DOHH2 (cell line): ENCODE measurements around the gene C9orf85.

ENCODE experiments used
- H3F3A ChIP-seq: fragments of 200-600 bp; sonication (generic), shearing (Covaris generic); 2 replicates; pipeline ENCODE4 v1.6.0; 2016; ENCODE audit warnings: antibody characterized with exemption, mild to moderate bottlenecking; ENCODE audit not compliant: control insufficient read depth, insufficient read depth
- H3K27ac ChIP-seq: fragments of 200-600 bp; sonication (generic); 2 replicates; pipeline ENCODE4 v1.5.1; 2014; ENCODE audit warnings: low read depth, mild to moderate bottlenecking, low read length, moderate library complexity
- H3K27me3 ChIP-seq: fragments of 200-600 bp; sonication (generic); 2 replicates; pipeline ENCODE4 v1.6.1; 2014; ENCODE audit warnings: mild to moderate bottlenecking, low read length, mixed read lengths; ENCODE audit not compliant: control insufficient read depth
- H3K36me3 ChIP-seq: fragments of 200-600 bp; sonication (generic); 2 replicates; pipeline ENCODE4 v1.6.1; 2014; ENCODE audit warnings: mild to moderate bottlenecking, low read length, moderate library complexity, mixed read lengths; ENCODE audit not compliant: control insufficient read depth
- H3K4me1 ChIP-seq: fragments of 200-600 bp; sonication (generic); 2 replicates; pipeline ENCODE4 v1.6.1; 2014; ENCODE audit warnings: mild to moderate bottlenecking, low read length, mixed read lengths; ENCODE audit not compliant: control insufficient read depth
- H3K4me2 ChIP-seq: fragments of 200-600 bp; sonication (generic); 2 replicates; pipeline ENCODE4 v1.6.0; 2014; ENCODE audit warnings: mild to moderate bottlenecking, low read length, moderate library complexity
- H3K4me3 ChIP-seq: fragments of 200-600 bp; sonication (generic); 2 replicates; pipeline ENCODE4 v1.5.1; 2014; ENCODE audit warnings: mild to moderate bottlenecking, low read length, mixed read lengths
- H3K79me2 ChIP-seq: fragments of 200-600 bp; sonication (generic); 2 replicates; pipeline ENCODE4 v1.6.1; 2014; ENCODE audit warnings: mild to moderate bottlenecking, low read length, mixed read lengths; ENCODE audit not compliant: control insufficient read depth
- H3K9me2 ChIP-seq: fragments of 200-600 bp; sonication (generic); replicated peaks from 2 replicates; pipeline ENCODE4 v1.6.1; 2014; ENCODE audit warnings: mild to moderate bottlenecking, low read length, mixed read lengths; ENCODE audit not compliant: control insufficient read depth
- H3K9me3 ChIP-seq: fragments of 200-600 bp; sonication (generic); 2 replicates; pipeline ENCODE4 v1.6.1; 2014; ENCODE audit warnings: antibody characterized with exemption, low read length, mixed read lengths; ENCODE audit not compliant: control insufficient read depth, insufficient read depth
- H4K20me1 ChIP-seq: fragments of 200-600 bp; sonication (generic); 2 replicates; pipeline ENCODE4 v1.6.0; 2014; ENCODE audit warnings: low read depth, mild to moderate bottlenecking, antibody characterized with exemption, low read length, moderate library complexity; ENCODE audit not compliant: control insufficient read depth, insufficient read depth
- EZH2phosphoT487 ChIP-seq: fragments of 200-600 bp; sonication (generic); IDR thresholded peaks from 2 replicates; pipeline ENCODE4 v1.6.1; 2017; ENCODE audit warnings: borderline replicate concordance, mild to moderate bottlenecking, antibody characterized with exemption, low read length, moderate library complexity, mixed read lengths
- TF ChIP-seq, protein P1 (sequence below): fragments of 200-600 bp; sonication (generic); IDR thresholded peaks from one replicate; pipeline ENCODE4 v1.5.1; 2014; ENCODE audit warnings: antibody characterized with exemption, mild to moderate bottlenecking, low read depth, low read length; ENCODE audit not compliant: poor library complexity, severe bottlenecking

C9orf85 gene

DNA sequence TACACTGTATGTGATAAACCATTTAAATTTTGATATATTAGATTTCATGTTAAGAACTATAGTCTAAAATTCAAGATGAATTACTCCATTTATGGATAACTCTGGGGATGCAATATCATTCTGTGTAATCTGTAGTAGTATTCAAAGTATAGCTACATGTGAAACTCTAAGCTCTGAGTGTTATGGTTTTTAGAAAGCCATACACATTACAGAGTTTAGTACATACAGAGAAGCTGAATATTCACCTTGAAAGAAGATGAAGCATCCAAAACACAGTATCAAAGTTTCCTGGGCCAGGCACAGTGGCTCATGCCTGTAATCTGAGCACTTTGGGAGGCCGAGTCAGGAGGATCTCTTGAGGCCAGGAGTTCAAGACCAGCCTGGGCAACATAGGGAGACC, 25.4 kb upstream of the C9orf85 start:
- peak overlapping the region; percentile 88 for H3K4me2 ChIP-seq
- no peaks in the 10 kb centered on the region for H3K9me2 ChIP-seq
- H3K27me3 ChIP-seq, result no peaks in the 10 kb centered on the region
- TF ChIP-seq, protein P1, sequence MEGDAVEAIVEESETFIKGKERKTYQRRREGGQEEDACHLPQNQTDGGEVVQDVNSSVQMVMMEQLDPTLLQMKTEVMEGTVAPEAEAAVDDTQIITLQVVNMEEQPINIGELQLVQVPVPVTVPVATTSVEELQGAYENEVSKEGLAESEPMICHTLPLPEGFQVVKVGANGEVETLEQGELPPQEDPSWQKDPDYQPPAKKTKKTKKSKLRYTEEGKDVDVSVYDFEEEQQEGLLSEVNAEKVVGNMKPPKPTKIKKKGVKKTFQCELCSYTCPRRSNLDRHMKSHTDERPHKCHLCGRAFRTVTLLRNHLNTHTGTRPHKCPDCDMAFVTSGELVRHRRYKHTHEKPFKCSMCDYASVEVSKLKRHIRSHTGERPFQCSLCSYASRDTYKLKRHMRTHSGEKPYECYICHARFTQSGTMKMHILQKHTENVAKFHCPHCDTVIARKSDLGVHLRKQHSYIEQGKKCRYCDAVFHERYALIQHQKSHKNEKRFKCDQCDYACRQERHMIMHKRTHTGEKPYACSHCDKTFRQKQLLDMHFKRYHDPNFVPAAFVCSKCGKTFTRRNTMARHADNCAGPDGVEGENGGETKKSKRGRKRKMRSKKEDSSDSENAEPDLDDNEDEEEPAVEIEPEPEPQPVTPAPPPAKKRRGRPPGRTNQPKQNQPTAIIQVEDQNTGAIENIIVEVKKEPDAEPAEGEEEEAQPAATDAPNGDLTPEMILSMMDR, result no peak
- no peak for TF ChIP-seq EZH2phosphoT487
- peak overlapping the region; percentile 97 for H3K27ac ChIP-seq
- H3K9me3 ChIP-seq, result peaks cover 24% of the 10 kb centered on the region
- H3K79me2 ChIP-seq, result peaks cover 99% of the 10 kb centered on the region
- H4K20me1 ChIP-seq, result no peaks in the 10 kb centered on the region
- peaks cover 49% of the 10 kb centered on the region for H3K36me3 ChIP-seq
- peak overlapping the region; percentile 65 for H3K4me3 ChIP-seq
- H3K4me1 ChIP-seq, result peaks cover 74% of the 10 kb centered on the region
- H3F3A ChIP-seq, result peaks cover 51% of the 10 kb centered on the region

- peaks cover 99% of the 10 kb centered on the region for H3K79me2 ChIP-seq
- peaks cover 23% of the 10 kb centered on the region for H3K9me3 ChIP-seq
- peaks cover 48% of the 10 kb centered on the region for H3K36me3 ChIP-seq
- H3F3A ChIP-seq, result peaks cover 54% of the 10 kb centered on the region
- H3K9me2 ChIP-seq, result no peaks in the 10 kb centered on the region
- H3K27me3 ChIP-seq, result no peaks in the 10 kb centered on the region
- H4K20me1 ChIP-seq, result no peaks in the 10 kb centered on the region
- H3K4me1 ChIP-seq, result peaks cover 74% of the 10 kb centered on the region
- H3K27ac ChIP-seq, result peak overlapping the region; percentile 97
- peak overlapping the region; percentile 65 for H3K4me3 ChIP-seq
- TF ChIP-seq, protein P1, result no peak
- TF ChIP-seq EZH2phosphoT487, result no peak
- H3K4me2 ChIP-seq, result peak overlapping the region; percentile 88
These were observed 24.9 kb upstream of the C9orf85 start for GRCh38 chr9:71886541-71886940.

DNA sequence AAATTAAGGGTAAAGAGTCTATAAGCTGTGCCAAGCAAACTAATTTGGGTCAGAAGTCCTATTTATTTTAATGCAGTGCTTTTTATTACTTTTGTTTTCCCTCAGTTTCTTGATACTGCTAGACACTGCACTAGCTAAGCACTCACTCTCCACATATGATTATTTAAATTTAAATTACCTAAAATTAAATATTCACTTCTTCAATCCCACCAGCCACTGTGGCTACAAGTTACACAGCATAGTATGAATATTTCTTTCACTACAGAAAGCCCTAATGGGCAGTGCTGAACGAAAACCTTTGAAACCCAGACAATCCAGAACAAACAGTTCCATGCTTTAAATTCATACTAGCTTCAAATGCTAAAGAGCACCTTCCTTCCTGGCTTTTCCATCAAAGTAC, 24.1 kb upstream of the C9orf85 start:
- Histone ChIP-seq H3K27me3 (no peaks in the 10 kb centered on the region), H3K4me3 (peak overlapping the region; percentile 65), H3K4me1 (peaks cover 82% of the 10 kb centered on the region), H3K9me2 (no peaks in the 10 kb centered on the region), H3K79me2 (peaks cover 99% of the 10 kb centered on the region), H3F3A (peaks cover 54% of the 10 kb centered on the region), H3K9me3 (peaks cover 18% of the 10 kb centered on the region), H3K27ac (peak overlapping the region; percentile 97), H3K36me3 (peaks cover 44% of the 10 kb centered on the region), H4K20me1 (no peaks in the 10 kb centered on the region), H3K4me2 (peak overlapping the region; percentile 88)
- TF ChIP-seq, protein P1, result no peak
